Measurements from ENCODE around the gene ACSS2.

ACSS2 gene

DNA sequence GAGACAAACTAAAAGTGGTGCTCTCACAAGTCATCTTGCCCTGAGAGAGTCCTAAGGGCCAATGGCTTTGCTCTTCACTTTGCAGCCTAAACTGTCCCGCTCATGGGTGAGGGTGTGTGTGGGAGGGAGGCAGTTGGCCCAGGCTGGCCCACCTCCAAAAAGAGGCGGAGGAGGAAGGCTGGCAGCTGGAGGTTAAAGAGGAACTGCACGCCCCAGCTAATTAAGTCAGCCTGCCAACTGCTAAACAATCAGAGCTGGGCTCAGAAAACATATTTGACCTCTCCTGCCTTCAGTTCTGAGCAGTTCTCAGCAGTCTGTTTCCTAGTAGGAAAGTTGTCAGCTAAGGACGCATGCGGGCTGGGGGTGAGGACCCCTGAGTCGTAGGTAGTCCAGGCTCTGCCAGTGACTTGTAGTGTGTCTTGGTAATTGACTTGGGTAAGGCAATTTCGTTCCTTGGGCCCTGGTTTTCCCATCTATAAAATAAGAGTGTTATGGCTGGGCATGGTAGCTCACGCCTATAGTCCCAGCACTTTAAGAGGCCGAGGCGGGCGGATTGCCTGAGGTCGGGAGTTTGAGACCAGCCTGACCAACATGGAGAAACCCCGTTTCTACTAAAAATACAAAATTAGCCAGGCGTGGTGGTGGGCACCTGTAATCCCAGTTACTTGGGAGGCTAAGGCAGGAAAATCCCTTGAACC is 62.2 kb downstream of the ACSS2 start:
- TF ChIP-seq ESRRG (CRISPR knock-in tag; IDR thresholded peaks at IDR 0.05) (no peak), RARB (CRISPR knock-in tag; IDR thresholded peaks at IDR 0.05) (no peak), ISL1 (CRISPR knock-in tag; IDR thresholded peaks at IDR 0.05) (no peak), ZC3H10 (CRISPR knock-in tag; IDR thresholded peaks at IDR 0.05) (no peak), OSR1 (CRISPR knock-in tag; IDR thresholded peaks at IDR 0.05) (no peak), BACH2 (CRISPR knock-in tag; IDR thresholded peaks at IDR 0.05; ENCODE audit: borderline replicate concordance) (no peak), TOX (CRISPR knock-in tag; IDR thresholded peaks at IDR 0.05; ENCODE audit: borderline replicate concordance) (no peak), SNAI2 (CRISPR knock-in tag; IDR thresholded peaks at IDR 0.05) (no peak), GLIS3 (CRISPR knock-in tag; IDR thresholded peaks at IDR 0.05) (no peak), ZNF70 (CRISPR knock-in tag; IDR thresholded peaks at IDR 0.05) (no peak), ARNTL (CRISPR knock-in tag; IDR thresholded peaks at IDR 0.05; ENCODE audit: borderline replicate concordance, low read depth) (no peak)
- TF ChIP-seq, protein P1, sequence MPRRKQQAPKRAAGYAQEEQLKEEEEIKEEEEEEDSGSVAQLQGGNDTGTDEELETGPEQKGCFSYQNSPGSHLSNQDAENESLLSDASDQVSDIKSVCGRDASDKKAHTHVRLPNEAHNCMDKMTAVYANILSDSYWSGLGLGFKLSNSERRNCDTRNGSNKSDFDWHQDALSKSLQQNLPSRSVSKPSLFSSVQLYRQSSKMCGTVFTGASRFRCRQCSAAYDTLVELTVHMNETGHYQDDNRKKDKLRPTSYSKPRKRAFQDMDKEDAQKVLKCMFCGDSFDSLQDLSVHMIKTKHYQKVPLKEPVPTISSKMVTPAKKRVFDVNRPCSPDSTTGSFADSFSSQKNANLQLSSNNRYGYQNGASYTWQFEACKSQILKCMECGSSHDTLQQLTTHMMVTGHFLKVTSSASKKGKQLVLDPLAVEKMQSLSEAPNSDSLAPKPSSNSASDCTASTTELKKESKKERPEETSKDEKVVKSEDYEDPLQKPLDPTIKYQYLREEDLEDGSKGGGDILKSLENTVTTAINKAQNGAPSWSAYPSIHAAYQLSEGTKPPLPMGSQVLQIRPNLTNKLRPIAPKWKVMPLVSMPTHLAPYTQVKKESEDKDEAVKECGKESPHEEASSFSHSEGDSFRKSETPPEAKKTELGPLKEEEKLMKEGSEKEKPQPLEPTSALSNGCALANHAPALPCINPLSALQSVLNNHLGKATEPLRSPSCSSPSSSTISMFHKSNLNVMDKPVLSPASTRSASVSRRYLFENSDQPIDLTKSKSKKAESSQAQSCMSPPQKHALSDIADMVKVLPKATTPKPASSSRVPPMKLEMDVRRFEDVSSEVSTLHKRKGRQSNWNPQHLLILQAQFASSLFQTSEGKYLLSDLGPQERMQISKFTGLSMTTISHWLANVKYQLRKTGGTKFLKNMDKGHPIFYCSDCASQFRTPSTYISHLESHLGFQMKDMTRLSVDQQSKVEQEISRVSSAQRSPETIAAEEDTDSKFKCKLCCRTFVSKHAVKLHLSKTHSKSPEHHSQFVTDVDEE (CRISPR knock-in tag; IDR thresholded peaks at IDR 0.05), result no peak
- TF ChIP-seq, protein P2, sequence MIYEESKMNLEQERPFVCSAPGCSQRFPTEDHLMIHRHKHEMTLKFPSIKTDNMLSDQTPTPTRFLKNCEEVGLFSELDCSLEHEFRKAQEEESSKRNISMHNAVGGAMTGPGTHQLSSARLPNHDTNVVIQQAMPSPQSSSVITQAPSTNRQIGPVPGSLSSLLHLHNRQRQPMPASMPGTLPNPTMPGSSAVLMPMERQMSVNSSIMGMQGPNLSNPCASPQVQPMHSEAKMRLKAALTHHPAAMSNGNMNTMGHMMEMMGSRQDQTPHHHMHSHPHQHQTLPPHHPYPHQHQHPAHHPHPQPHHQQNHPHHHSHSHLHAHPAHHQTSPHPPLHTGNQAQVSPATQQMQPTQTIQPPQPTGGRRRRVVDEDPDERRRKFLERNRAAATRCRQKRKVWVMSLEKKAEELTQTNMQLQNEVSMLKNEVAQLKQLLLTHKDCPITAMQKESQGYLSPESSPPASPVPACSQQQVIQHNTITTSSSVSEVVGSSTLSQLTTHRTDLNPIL (CRISPR knock-in tag; IDR thresholded peaks at IDR 0.05; ENCODE audit: low read depth), result no peak
- TF ChIP-seq, protein P3, sequence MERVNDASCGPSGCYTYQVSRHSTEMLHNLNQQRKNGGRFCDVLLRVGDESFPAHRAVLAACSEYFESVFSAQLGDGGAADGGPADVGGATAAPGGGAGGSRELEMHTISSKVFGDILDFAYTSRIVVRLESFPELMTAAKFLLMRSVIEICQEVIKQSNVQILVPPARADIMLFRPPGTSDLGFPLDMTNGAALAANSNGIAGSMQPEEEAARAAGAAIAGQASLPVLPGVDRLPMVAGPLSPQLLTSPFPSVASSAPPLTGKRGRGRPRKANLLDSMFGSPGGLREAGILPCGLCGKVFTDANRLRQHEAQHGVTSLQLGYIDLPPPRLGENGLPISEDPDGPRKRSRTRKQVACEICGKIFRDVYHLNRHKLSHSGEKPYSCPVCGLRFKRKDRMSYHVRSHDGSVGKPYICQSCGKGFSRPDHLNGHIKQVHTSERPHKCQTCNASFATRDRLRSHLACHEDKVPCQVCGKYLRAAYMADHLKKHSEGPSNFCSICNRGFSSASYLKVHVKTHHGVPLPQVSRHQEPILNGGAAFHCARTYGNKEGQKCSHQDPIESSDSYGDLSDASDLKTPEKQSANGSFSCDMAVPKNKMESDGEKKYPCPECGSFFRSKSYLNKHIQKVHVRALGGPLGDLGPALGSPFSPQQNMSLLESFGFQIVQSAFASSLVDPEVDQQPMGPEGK (CRISPR knock-in tag; IDR thresholded peaks at IDR 0.05; ENCODE audit: borderline replicate concordance), result no peak
- ATAC-seq, result no peak

DNA sequence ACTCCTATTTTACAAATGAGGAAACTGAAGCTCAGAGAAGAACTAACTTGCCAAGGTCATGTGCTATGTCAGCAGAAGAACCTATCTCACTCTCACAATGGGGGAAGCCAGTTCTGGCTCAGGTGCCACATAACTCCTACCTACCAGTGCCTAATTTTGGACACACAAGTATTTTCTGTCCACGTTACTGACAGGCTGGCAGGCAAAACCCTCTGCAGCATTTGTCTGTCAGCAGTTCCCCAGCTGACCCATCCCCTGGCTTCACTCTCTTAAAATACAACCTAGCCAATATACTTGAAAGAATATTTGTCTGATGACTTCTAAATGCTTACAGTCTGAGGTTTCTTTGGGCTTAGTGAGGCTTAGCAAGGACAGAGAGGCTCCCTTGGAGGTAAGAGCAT is 63.7 kb downstream of the ACSS2 start:
- TF ChIP-seq PPARA (CRISPR knock-in tag; IDR thresholded peaks at IDR 0.05; ENCODE audit: borderline replicate concordance), result no peak
- no peak for TF ChIP-seq OSR1 (CRISPR knock-in tag; IDR thresholded peaks at IDR 0.05)
- TF ChIP-seq, protein P2 (CRISPR knock-in tag; IDR thresholded peaks at IDR 0.05; ENCODE audit: low read depth), result no peak
- TF ChIP-seq TOX (CRISPR knock-in tag; IDR thresholded peaks at IDR 0.05; ENCODE audit: borderline replicate concordance), result no peak
- TF ChIP-seq, protein P4, sequence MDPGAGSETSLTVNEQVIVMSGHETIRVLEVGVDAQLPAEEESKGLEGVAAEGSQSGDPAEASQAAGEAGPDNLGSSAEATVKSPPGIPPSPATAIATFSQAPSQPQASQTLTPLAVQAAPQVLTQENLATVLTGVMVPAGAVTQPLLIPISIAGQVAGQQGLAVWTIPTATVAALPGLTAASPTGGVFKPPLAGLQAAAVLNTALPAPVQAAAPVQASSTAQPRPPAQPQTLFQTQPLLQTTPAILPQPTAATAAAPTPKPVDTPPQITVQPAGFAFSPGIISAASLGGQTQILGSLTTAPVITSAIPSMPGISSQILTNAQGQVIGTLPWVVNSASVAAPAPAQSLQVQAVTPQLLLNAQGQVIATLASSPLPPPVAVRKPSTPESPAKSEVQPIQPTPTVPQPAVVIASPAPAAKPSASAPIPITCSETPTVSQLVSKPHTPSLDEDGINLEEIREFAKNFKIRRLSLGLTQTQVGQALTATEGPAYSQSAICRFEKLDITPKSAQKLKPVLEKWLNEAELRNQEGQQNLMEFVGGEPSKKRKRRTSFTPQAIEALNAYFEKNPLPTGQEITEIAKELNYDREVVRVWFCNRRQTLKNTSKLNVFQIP (CRISPR knock-in tag; IDR thresholded peaks at IDR 0.05; ENCODE audit: borderline replicate concordance, low read depth), result no peak
- TF ChIP-seq, protein P1 (CRISPR knock-in tag; IDR thresholded peaks at IDR 0.05), result no peak
- no peak for TF ChIP-seq ZNF8 (CRISPR knock-in tag; IDR thresholded peaks at IDR 0.05)
- no peak for TF ChIP-seq ZFP3 (CRISPR knock-in tag; IDR thresholded peaks at IDR 0.05)
- no peak for TF ChIP-seq CSDC2 (CRISPR knock-in tag; IDR thresholded peaks at IDR 0.05)
- no peak for TF ChIP-seq ZFP30 (CRISPR knock-in tag; IDR thresholded peaks at IDR 0.05)
- TF ChIP-seq ZC3H10 (CRISPR knock-in tag; IDR thresholded peaks at IDR 0.05), result no peak
- no peak for TF ChIP-seq TCF4 (CRISPR knock-in tag; IDR thresholded peaks at IDR 0.05; ENCODE audit: borderline replicate concordance)
- no peak for TF ChIP-seq ZNF565 (CRISPR knock-in tag; conservative IDR thresholded peaks at IDR 0.05; ENCODE audit: low read depth)
- TF ChIP-seq BACH2 (CRISPR knock-in tag; IDR thresholded peaks at IDR 0.05; ENCODE audit: borderline replicate concordance), result no peak
- TF ChIP-seq RARB (CRISPR knock-in tag; IDR thresholded peaks at IDR 0.05), result no peak
- no peak for TF ChIP-seq SNAI2 (CRISPR knock-in tag; IDR thresholded peaks at IDR 0.05)
- no peak for TF ChIP-seq ISL1 (CRISPR knock-in tag; IDR thresholded peaks at IDR 0.05)
- ATAC-seq, result no peak

Data from SK-N-SH treated with all-trans-retinoic acid at 6 μM for 48 hours (cell line).